HG03354 (cell line): ENCODE measurements around the gene TRPM4.
"Not testable (repeated sequence)": the region's sequence is repeated elsewhere in the genome, so short reads cannot be mapped to it uniquely, and the experiment has no call there.

Experiments used
- ATAC-seq: cut with Tn5 transposase; IDR thresholded peaks from one replicate; pipeline ENCODE4 v1.9.1; 2021; ENCODE audit warnings: mild to moderate bottlenecking; ENCODE audit not compliant: unreplicated experiment, poor library complexity, severe bottlenecking

Gene TRPM4

GRCh38 chr19:49125025-49125731 lies 32.4 kb upstream of the TRPM4 start:
- no peak for ATAC-seq

GRCh38 chr19:49126575-49126974 lies 31.0 kb upstream of the TRPM4 start:
- ATAC-seq: no peak

GRCh38 chr19:49127225-49127624 lies 30.4 kb upstream of the TRPM4 start:
- not testable (repeated sequence) for ATAC-seq

- peak; percentile 87 for ATAC-seq
Measured at GRCh38 chr19:49127674-49128544, 29.7 kb upstream of the TRPM4 start.

- ATAC-seq: no peak
Measured at GRCh38 chr19:49128545-49129237, 28.9 kb upstream of the TRPM4 start.

- no peak for ATAC-seq
Measured at GRCh38 chr19:49129238-49129583, 28.4 kb upstream of the TRPM4 start.

GRCh38 chr19:49130325-49130724 lies 27.3 kb upstream of the TRPM4 start:
- ATAC-seq: no peak

- no peak for ATAC-seq
Measured at GRCh38 chr19:49132974-49133609, 24.5 kb upstream of the TRPM4 start.

GRCh38 chr19:49133621-49134454 lies 23.8 kb upstream of the TRPM4 start:
- no peak for ATAC-seq

- no peak for ATAC-seq
Measured at GRCh38 chr19:49135686-49136085, 21.9 kb upstream of the TRPM4 start.

- ATAC-seq: no peak
Measured at GRCh38 chr19:49136771-49137171, 20.8 kb upstream of the TRPM4 start.

GRCh38 chr19:49140951-49141350 lies 16.6 kb upstream of the TRPM4 start:
- no peak for ATAC-seq

- no peak for ATAC-seq
Measured at GRCh38 chr19:49141352-49141751, 16.2 kb upstream of the TRPM4 start.

- peak; percentile 68 for ATAC-seq
Measured at GRCh38 chr19:49142866-49143335, 14.7 kb upstream of the TRPM4 start.

GRCh38 chr19:49145573-49146407 lies 11.8 kb upstream of the TRPM4 start:
- no peak for ATAC-seq

- not testable (repeated sequence) for ATAC-seq
Measured at GRCh38 chr19:49146408-49146770, 11.2 kb upstream of the TRPM4 start.

GRCh38 chr19:49148044-49148682 lies 9.4 kb upstream of the TRPM4 start:
- ATAC-seq: no peak
